ENCODE results near the gene OR52I1. TPM values are rescaled to one million over a fixed set of nuclear protein-coding genes. Genes with fewer than 3 reads are reported as not detected.

Gene OR52I1
- total RNA-seq (2014; rRNA removed; shearing (Covaris generic)): not detected in 2 replicates

- DNase-seq (ENCODE audit: low spot score): no peak
Measured at GRCh38 chr11:4593739-4594138, at the start of gene OR52I1. Gene OR52I1, plus strand, starts transcription at chr11:4594039. Its CDS starts 0 bp downstream, at chr11:4594039.

- DNase-seq (ENCODE audit: low spot score): no peak
Measured at GRCh38 chr11:4544891-4545290, 48.9 kb upstream of the OR52I1 start, which contains the start of gene OR52M1. Gene OR52M1, plus strand, starts transcription at chr11:4545191. Its CDS starts 0 bp downstream, at chr11:4545191.

GRCh38 chr11:4546878-4547277 lies 47.0 kb upstream of the OR52I1 start:
- DNase-seq (ENCODE audit: low spot score): no peak

- DNase-seq (ENCODE audit: low spot score): no peak
Measured at GRCh38 chr11:4547416-4547815, 46.4 kb upstream of the OR52I1 start.

GRCh38 chr11:4551346-4551979 lies 42.4 kb upstream of the OR52I1 start:
- no peak for DNase-seq (ENCODE audit: low spot score)

- DNase-seq (ENCODE audit: low spot score): no peak
Measured at GRCh38 chr11:4559527-4560440, 34.1 kb upstream of the OR52I1 start.

GRCh38 chr11:4560467-4560866 lies 33.4 kb upstream of the OR52I1 start:
- no peak for DNase-seq (ENCODE audit: low spot score)

- DNase-seq (ENCODE audit: low spot score): no peak
Measured at GRCh38 chr11:4565371-4565770, 28.5 kb upstream of the OR52I1 start.

- DNase-seq (ENCODE audit: low spot score): no peak
Measured at GRCh38 chr11:4569075-4569474, 24.8 kb upstream of the OR52I1 start.

GRCh38 chr11:4576880-4577279 lies 17.0 kb upstream of the OR52I1 start:
- no peak for DNase-seq (ENCODE audit: low spot score)

GRCh38 chr11:4577761-4578160 lies 16.1 kb upstream of the OR52I1 start:
- DNase-seq (ENCODE audit: low spot score): no peak

- no peak for DNase-seq (ENCODE audit: low spot score)
Measured at GRCh38 chr11:4578624-4579023, 15.2 kb upstream of the OR52I1 start.

- DNase-seq (ENCODE audit: low spot score): no peak
Measured at GRCh38 chr11:4580124-4580523, 13.7 kb upstream of the OR52I1 start.

- no peak for DNase-seq (ENCODE audit: low spot score)
Measured at GRCh38 chr11:4581443-4581842, 12.4 kb upstream of the OR52I1 start, which contains the start of gene OR52I2. Gene OR52I2, plus strand, starts transcription at chr11:4581743.

GRCh38 chr11:4589017-4589416 lies 4.8 kb upstream of the OR52I1 start:
- DNase-seq (ENCODE audit: low spot score): no peak

GRCh38 chr11:4605057-4605456 lies 11.2 kb downstream of the OR52I1 start:
- DNase-seq (ENCODE audit: low spot score): no peak

- DNase-seq (ENCODE audit: low spot score): peak; percentile 41
Measured at GRCh38 chr11:4606231-4607015, 12.6 kb downstream of the OR52I1 start.

- no peak for DNase-seq (ENCODE audit: low spot score)
Measured at GRCh38 chr11:4607096-4607495, 13.3 kb downstream of the OR52I1 start.

GRCh38 chr11:4607781-4608666 lies 14.2 kb downstream of the OR52I1 start, which contains the start of gene TRIM68:
Gene TRIM68, minus strand, starts transcription at chr11:4608231. Its CDS starts 2,727 bp downstream, at chr11:4605504.
- DNase-seq (ENCODE audit: low spot score): peak; percentile 95

GRCh38 chr11:4610258-4610935 lies 16.6 kb downstream of the OR52I1 start:
- no peak for DNase-seq (ENCODE audit: low spot score)
